A549 treated with CORT108297 at 1 μM for 4 hours (cell line): ENCODE results near the gene ZSCAN1. TPM values are rescaled to one million over a fixed set of nuclear protein-coding genes. Genes with fewer than 3 reads are reported as not detected.

Experiments used
- total RNA-seq: library from RNA; stranded (reverse); fragments of 200-300 nt; extraction: Qiagen RNA extraction; gene quantifications from 5 replicates; pipeline ENCODE4 v1.2.3, GENCODE V29; 2022

The ZSCAN1 gene, protein sequence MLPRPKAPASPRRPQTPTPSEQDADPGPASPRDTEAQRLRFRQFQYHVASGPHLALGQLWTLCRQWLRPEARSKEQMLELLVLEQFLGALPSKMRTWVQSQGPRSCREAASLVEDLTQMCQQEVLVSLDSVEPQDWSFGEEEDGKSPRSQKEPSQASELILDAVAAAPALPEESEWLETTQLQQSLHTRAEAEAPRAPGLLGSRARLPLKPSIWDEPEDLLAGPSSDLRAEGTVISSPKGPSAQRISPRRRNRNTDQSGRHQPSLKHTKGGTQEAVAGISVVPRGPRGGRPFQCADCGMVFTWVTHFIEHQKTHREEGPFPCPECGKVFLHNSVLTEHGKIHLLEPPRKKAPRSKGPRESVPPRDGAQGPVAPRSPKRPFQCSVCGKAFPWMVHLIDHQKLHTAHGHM
- not detected in 5 replicates for total RNA-seq

DNA sequence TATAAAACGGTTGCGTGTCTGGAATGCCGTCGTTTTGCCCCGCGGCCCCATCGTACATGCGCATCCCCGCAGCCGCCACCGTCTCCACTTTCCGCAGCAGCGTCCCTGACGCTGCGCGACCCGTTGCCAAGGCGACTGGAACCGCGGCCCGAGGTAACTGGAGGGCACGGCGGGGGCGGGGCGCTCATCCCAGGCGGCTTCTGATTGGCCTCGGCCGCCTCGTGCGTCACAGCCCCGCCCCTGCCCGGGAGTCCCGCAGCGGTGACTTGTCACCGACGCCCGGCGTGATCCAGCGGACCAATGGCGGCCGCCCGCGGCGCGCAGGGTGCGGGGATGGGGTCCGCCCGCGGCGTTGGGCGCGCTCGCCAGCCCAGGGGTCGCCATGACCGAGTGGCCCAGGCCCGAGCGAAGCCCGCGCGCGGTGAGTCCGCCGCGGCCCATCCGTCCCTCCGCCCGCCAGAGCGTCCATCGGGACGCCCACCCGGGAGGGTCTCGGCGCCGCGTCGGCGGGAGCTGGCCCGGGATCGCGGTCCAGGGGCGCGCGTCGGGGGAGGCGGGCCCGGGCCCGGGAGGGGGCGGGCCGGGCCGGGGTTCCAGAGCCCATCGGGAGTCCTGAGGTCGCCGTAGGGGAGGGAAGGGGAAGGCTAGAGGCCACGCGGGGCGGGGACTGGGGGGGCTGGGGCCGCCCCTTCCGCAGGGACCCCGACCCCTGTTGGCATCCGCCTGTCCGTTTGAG, at the start of gene ZSCAN1:
Gene ZSCAN1, plus strand, starts transcription at position 285 of the 736 bp plus-strand sequence. CDS start 3,812 bp downstream, outside the sequence.

DNA sequence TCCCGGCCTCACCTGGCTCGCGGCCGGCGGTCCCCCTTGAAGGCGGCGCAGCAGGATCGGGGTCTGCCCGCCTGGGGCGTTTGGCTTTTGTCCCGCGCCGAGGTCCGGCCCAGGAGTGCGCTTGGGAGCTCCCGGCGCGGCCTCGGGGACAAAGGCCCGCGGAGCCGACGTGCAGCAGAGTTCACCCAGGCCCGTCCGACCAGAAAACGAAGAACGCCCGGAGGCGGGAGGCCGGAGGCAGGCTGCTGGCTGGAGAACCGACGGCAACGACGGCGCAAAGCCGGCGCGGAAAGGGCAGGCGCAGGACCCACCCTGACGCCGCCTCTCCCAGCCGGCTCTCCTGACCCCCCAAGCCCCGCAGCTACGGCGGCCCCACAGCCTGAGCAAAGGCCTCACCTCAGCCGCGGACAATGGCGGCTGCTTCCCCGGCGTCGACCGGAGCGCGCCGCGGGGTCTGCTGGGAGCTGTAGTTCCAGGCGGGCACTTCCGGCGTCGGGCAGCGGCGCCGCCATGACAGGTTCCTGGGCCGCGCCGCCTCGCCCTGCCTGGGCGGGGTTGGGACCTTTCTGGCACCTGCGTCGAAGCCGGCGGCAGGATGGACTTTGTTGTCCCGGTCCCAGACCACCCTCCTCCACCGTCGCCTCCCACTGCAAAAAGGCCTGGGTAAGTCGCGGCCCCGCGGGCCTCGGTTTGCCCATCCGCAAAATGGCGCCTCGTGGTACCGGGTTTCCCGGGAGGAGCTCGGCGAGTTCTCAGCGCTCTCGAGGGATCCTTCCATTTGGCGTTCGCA, 31.2 kb upstream of the ZSCAN1 start, which contains the start of gene ZNF606:
Gene ZNF606, minus strand, starts transcription at position 437 of the 790 bp plus-strand sequence. CDS start 1,501 bp downstream, outside the sequence.

DNA sequence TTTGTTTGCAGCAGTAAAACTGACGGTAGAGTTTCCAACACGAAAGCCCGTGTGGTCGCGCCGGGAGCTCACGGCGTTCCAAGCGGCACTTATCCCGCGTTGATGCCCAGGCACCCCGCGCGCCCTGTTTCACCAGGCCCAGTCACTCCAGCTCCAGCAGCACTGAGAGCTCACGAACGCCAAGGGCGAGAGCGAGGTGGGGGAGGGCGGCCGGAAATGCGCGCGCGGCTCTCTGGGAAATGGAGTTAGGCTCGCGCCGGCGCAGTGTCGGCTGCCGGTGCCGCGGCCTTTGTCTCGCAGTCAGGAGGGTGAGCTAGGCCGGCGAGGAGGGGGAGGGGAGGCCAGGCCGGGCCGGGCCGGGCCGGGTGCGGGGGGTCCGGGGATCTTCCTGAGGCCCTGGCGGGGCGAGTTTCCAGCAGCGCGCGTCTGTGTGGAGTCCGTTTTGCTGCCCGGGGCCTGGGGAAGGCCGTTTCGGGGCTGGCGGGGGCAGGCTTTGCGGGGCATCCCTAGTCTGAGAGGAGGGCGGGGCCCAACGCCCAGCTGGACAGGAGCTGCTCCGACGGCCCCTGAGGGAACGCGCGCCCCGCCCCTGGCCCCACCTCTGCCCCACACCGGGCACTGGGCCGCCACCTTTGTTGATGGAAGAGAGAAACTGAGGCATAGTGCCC, 25.3 kb downstream of the ZSCAN1 start, which contains the start of gene ZNF135:
Gene ZNF135, plus strand, starts transcription at position 280 of the 668 bp plus-strand sequence. CDS start 721 bp downstream, outside the sequence.

DNA sequence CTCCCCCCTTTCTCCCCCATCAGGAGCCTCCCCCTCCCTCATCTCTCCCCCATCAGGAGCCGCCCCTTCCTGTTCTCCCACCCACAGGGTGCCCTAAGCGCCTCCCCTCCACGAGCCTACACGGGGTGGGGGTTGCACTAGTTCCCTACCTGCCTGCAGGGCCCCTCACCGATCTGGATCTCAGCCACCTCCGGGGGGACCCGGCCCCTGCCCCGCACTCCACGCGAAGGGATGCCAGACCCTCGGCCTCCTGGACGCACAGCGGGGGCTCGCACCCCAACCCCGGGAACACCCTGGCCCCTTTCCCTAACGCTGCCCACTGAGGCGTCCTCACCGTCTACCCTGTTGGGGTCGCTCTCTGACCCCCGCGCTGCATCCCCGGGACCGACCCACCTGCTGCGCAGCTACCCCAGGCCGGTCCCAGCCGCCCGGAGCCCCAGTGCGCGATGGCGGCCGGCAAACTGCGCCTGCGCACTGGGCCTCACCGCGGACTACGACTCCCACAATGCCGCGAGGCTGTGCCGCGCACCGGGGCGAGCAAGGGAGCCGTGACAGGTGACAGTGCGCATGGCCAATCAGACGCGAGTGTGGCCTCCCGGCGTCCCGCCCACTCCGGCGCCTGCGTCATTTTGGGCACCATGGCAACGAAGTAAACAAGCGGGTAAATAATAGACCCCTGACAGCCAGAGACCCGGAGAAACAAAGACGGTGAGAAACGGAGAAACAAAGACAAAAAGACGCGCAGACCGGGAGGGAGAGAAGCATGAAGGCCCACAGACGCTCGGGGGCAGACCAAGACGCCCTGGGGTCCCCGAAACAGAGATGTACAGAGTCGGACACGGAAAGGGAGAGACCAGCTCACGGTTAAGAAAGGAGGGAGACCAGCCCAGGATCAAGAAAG, 64.2 kb downstream of the ZSCAN1 start, which contains the start of gene ZSCAN18:
Gene ZSCAN18, minus strand, starts transcription at position 451 of the 901 bp plus-strand sequence. CDS start 7,964 bp downstream, outside the sequence.

Other genes with a start within 250 kb of the ZSCAN1 start
- 4.6 to 5.5 TPM (median 5.2 TPM) in 5 replicates for gene ZNF552, start 219.1 kb upstream of the ZSCAN1 start, total RNA-seq
- gene ZNF587B, start 203.7 kb upstream of the ZSCAN1 start, total RNA-seq = 6.8 to 8.7 TPM (median 7.9 TPM) in 5 replicates
- gene ZNF587, start 184.2 kb upstream of the ZSCAN1 start, total RNA-seq = 6.1 to 7.8 TPM (median 6.4 TPM) in 5 replicates
- gene ZNF814, start 145.0 kb upstream of the ZSCAN1 start, total RNA-seq = 1.6 to 3.3 TPM (median 2.4 TPM) in 5 replicates
- 3.6 to 5.2 TPM (median 4.0 TPM) in 5 replicates for gene ZNF417, start 117.4 kb upstream of the ZSCAN1 start, total RNA-seq
- gene ZNF418, start 98.6 kb upstream of the ZSCAN1 start, total RNA-seq = 0.76 to 1.3 TPM (median 1.0 TPM) in 5 replicates
- gene ZNF256, start 86.3 kb upstream of the ZSCAN1 start, total RNA-seq = 0.97 to 1.3 TPM (median 1.1 TPM) in 5 replicates
- 0.10 TPM in 1 of 5 replicates, not detected in the others for gene C19orf18, start 59.5 kb upstream of the ZSCAN1 start, total RNA-seq
- gene ZNF606, start 31.2 kb upstream of the ZSCAN1 start, total RNA-seq = 1.9 to 3.3 TPM (median 2.4 TPM) in 5 replicates
- gene ZNF135, start 25.3 kb downstream of the ZSCAN1 start, total RNA-seq = not detected in 5 replicates
- 1.6 to 4.0 TPM (median 2.9 TPM) in 5 replicates for gene ZSCAN18, start 64.2 kb downstream of the ZSCAN1 start, total RNA-seq
- 2.6 to 3.8 TPM (median 3.0 TPM) in 5 replicates for gene ZNF329, start 116.8 kb downstream of the ZSCAN1 start, total RNA-seq
- gene ZNF274, start 149.0 kb downstream of the ZSCAN1 start, total RNA-seq = 13.0 to 14.8 TPM (median 14.1 TPM) in 5 replicates
- gene ZNF544, start 194.9 kb downstream of the ZSCAN1 start, total RNA-seq = 15.5 to 22.6 TPM (median 17.0 TPM) in 5 replicates
- 0.96 to 1.5 TPM (median 0.97 TPM) in 5 replicates for gene ZNF8, start 244.9 kb downstream of the ZSCAN1 start, total RNA-seq